ENCODE data around the gene SARM1.
"Not testable (repeated sequence)": the region's sequence is repeated elsewhere in the genome, so short reads cannot be mapped to it uniquely, and the experiment has no call there.

Gene SARM1

DNA sequence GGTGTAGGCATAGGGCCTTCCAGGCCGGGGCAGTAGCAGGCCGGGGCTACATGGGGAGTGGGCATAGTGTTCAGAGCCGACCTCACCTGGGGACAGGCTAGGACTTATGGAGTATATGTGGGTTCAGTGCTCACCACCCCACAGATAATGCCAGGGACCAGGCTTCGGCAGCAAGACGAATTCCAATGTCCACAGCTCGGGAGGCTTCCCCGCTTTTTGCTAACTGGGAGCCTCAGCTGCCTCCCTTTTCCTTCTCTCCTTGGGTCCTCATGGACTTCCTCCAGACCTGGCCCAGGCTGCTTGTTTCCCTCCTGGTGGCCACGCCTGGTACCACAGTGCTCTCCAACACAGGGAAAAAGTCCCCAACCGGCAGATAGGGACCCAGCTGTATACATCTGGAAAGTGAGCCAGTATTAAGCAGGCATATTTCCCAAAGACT, 54.6 kb downstream of the SARM1 start:
- no peak for DNase-seq (ENCODE audit: low spot score)

DNA sequence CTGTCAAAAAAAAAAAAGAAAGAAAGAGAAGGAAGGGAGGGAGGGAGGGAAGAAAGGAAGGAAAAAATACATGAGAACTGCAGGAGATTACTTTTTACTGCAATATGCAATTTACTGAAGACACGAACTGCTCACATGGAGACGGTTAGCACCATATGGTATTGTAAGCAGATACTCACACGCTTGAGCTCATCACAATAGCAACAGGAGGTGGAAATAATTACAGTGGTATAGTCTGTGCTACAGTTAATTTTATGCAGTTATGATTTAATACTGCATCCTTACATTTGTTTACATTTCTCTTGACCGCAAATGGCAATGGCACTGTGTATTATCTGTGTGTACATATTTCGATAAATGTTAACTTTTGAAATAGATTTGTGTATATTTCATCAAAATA, 55.9 kb downstream of the SARM1 start:
- DNase-seq (ENCODE audit: low spot score): no peak

DNA sequence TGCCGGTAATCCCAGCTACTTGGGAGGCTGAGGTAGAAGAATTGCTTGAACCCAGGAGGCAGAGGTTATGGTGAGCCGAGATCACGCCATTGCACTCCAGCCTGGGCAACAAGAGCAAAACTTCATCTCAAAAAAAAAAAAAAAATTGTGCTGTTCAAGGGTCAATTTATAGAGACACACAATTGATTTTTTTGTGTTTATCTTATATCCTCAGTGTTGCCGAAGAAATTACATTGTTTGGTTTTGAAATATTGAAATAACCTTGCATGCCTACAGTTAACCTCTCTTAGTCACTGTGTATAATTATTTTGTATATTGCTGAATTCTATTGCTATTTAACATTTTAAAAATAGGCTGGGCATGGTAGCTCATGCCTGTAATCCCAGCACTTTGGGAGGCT, 56.5 kb downstream of the SARM1 start:
- DNase-seq (ENCODE audit: low spot score): not testable (repeated sequence)

DNA sequence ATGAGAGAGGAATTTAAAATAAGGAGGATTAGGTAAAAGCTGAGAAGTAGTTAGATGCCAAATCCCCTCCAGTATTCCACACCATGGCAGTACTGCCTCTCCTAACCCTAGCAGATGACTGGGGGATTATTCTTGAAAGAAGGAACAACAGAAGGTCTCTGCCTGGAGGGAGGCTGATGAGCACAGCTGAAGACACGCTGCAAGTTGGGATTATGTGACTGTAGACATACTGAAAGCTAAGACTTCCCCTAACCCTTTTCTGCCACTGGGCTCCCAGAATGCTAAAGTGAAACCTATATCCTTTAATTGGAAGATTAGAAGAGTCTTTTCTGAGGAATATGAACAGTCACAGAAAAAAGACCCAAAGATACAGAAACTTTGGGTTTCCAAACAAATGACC, 62.2 kb downstream of the SARM1 start:
- DNase-seq (ENCODE audit: low spot score): no peak

DNA sequence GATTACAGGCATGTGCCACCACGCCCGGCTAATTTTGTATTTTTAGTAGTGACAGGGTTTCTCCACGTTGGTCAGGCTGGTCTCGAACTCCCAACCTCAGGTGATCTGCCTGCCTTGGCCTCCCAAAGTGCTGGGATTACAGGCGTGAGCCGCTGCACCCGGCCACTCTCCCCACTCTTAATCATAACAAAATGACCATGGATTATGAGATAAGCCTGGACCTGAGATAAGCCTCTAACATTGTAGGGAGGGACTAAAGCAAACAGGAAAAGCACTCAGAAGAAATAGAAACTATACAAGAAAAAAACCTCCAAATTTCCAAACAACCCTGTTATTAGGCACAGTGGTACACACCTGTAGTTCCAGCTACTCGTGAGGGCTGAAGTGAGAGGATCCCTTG, 62.8 kb downstream of the SARM1 start:
- DNase-seq (ENCODE audit: low spot score): not testable (repeated sequence)

DNA sequence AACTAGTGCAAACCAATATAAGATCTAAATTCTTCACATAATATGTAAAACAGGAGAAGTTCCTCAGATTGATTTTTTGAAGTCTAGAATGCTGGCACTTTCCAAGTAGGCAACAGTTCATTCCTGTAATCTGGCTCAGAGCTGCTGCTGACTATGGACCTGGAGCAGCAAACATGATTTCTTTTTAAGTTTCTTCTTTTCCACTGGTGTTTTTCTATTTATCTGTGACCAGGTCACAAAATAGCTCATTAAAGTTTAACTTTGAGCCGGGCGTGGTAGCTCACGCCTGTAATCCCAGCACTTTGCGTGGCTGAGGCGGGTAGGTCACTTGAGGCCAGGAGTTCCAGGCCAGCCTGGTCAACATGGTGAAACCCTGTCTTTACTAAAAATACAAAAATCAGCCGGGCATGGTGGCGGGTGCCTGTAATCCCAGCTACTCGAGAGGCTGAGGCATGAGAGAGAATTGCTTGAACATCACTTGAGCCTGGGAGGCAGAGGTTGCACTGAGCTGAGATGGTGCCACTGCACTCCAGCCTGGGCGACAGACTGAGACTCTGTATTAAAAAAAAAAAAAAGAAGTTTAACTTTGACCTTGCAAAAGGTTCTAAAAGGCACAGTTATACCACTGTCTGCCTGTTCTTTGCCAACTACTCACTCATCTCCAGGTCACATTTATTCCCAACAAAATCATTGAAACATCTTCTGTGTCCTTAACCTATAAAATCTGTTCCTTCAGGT, 72.6 kb downstream of the SARM1 start:
- DNase-seq (ENCODE audit: low spot score): no peak

DNA sequence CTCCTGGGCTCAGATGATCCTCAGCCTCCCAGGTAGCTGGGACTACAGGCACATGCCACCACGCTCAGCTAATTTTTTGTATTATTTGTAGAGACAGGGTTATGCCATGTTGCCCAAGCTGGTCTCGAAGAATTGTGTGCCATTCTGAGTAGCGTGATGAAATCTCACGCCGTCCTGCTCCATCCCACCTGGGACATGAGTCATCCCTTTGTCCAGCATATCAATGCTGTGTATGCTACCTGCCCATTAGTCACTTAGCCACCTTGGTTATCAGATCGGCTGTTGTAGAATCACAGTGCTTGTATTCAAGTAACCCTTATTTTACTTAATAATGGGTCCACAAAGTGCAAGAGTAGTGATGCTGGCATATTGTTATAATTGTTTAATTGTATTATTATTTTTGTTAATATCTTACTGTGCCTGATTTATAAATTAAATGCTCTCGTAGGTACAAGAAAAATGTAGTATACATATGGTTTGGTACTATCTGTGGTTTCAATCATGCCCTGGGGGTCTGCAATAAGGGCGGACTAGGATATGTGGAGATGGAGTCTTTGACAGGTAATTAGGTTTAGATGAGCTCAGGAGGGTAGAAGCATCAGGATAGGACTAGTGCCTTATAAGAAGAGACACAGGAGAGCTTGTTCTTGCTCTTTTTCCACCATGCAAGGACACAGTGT, 75.4 kb downstream of the SARM1 start:
- DNase-seq (ENCODE audit: low spot score): no peak

DNA sequence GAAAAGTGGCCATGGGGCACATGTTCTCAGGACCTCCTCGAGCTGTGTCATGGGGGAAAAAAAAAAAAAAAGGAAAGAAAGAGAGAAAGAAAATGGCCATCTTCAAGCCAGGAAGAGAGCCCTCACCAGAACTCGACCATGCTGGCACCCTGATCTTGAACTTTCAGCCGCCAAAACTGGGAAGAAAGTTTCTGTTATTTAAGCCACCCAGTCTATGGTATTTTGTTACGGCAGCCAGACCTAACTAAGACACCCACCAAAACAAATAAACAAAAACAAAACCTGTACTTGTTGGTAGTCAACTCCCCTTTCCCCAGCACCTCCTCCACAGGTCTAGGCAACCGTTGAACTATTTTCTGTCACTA, 75.9 kb downstream of the SARM1 start:
- no peak for DNase-seq (ENCODE audit: low spot score)

DNA sequence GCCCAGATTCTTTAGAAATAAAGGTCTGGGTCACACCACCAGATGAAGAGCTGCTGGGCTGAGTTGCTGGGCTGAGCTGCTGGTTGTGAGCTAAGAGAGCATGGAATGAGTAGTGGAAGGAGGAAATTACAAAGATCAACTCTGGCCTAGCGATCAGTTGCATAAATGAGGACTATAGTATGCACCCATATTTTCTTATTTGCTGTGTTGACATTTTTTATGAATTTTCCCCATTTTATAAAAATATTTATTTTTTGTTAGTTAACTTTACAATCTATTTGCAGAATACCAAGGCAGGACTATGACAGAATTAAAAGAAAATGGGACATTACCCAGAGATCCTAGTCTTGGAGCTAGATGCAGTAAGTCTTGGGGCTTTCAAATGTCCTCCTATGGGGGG, 78.4 kb downstream of the SARM1 start:
- no peak for DNase-seq (ENCODE audit: low spot score)
